PC-3 (cell line): ENCODE results near the gene CIBAR2. TPM values are rescaled to one million over a fixed set of nuclear protein-coding genes. Genes with fewer than 3 reads are reported as not detected.

Experiments used
- ATAC-seq: fragments of 200-7000 bp; cut with Tn5 transposase; 2 replicates; pipeline ENCODE4 v1.9.1; 2020; ENCODE audit warnings: mild to moderate bottlenecking, moderate library complexity
- BruUV-seq: library from RNA; stranded (reverse); fragments of 400-500 nt; replicated peaks from 2 replicates; lab custom pipeline; 2021; lab: Mats Ljungman, UMichigan
- CTCF ChIA-PET: fragments of 300-600 bp; sonication (Branson Sonifier 250); formaldehyde crosslinking; loops from one replicate; lab custom pipeline; 2022; ENCODE audit warnings: antibody characterized with exemption; lab: Charles Lee
- POLR2A ChIA-PET: fragments of 300-600 bp; sonication (Branson Sonifier 250); formaldehyde crosslinking; loops from one replicate; lab custom pipeline; 2022; ENCODE audit warnings: antibody characterized with exemption; ENCODE audit not compliant: unreplicated experiment; lab: Charles Lee
- DNase-seq: peaks from one replicate; pipeline ENCODE4 v3.0.0-alpha.2; 2015
- H2AFZ ChIP-seq: fragments of 300-600 bp; sonication (generic); 2 replicates; pipeline ENCODE4 v1.6.0; 2016; ENCODE audit warnings: antibody characterized with exemption, low read length
- H3F3A ChIP-seq: fragments of 300-600 bp; sonication (generic); one replicate; pipeline ENCODE4 v1.6.0; 2017; ENCODE audit warnings: antibody characterized with exemption, low read length, control low read depth, mild to moderate bottlenecking; ENCODE audit not compliant: unreplicated experiment
- H3K27ac ChIP-seq: fragments of 300-600 bp; sonication (generic); 2 replicates; pipeline ENCODE4 v1.5.1; 2016; ENCODE audit warnings: mild to moderate bottlenecking, low read length
- H3K27me3 ChIP-seq: fragments of 300-600 bp; sonication (generic); 2 replicates; pipeline ENCODE4 v1.6.1; 2016; ENCODE audit warnings: low read length, mixed read lengths
- H3K36me3 ChIP-seq: fragments of 300-600 bp; sonication (generic); 2 replicates; pipeline ENCODE4 v1.6.1; 2016; ENCODE audit warnings: low read depth, mixed run types, low read length, mixed read lengths
- H3K4me1 ChIP-seq: fragments of 300-600 bp; sonication (generic); 2 replicates; pipeline ENCODE4 v1.5.1; 2016; ENCODE audit warnings: low read length; ENCODE audit not compliant: insufficient read depth
- H3K4me2 ChIP-seq: fragments of 300-600 bp; sonication (generic); 2 replicates; pipeline ENCODE4 v1.6.0; 2016; ENCODE audit warnings: low read length
- H3K4me3 ChIP-seq: fragments of 300-600 bp; sonication (generic); 2 replicates; pipeline ENCODE4 v1.5.1; 2016; ENCODE audit warnings: mild to moderate bottlenecking, low read length, mixed read lengths
- H3K79me2 ChIP-seq: fragments of 300-600 bp; sonication (generic); 2 replicates; pipeline ENCODE4 v1.6.1; 2017; ENCODE audit warnings: low read length, mixed read lengths
- H3K9ac ChIP-seq: fragments of 300-600 bp; sonication (generic); 2 replicates; pipeline ENCODE4 v1.6.0; 2016; ENCODE audit warnings: mild to moderate bottlenecking, low read length
- H3K9me2 ChIP-seq: fragments of 300-600 bp; sonication (generic); replicated peaks from 2 replicates; pipeline ENCODE4 v1.6.1; 2016; ENCODE audit warnings: mixed run types, low read length, mixed read lengths
- H3K9me3 ChIP-seq: fragments of 300-600 bp; sonication (generic); 2 replicates; pipeline ENCODE4 v1.6.1; 2016; ENCODE audit warnings: low read length, mixed read lengths
- H4K20me1 ChIP-seq: fragments of 300-600 bp; sonication (generic); 2 replicates; pipeline ENCODE4 v1.6.1; 2016; ENCODE audit warnings: low read length, mixed read lengths
- CTCF ChIP-seq: fragments of 300-600 bp; sonication (generic); conservative IDR thresholded peaks from 2 replicates; pipeline ENCODE4 v1.5.1; 2017; ENCODE audit warnings: antibody characterized with exemption, low read depth, mild to moderate bottlenecking, low read length
- EZH2 ChIP-seq: fragments of 300-600 bp; sonication (generic); IDR thresholded peaks from one replicate; pipeline ENCODE4 v1.6.1; 2017; ENCODE audit warnings: antibody characterized with exemption, mild to moderate bottlenecking, low read length; ENCODE audit not compliant: unreplicated experiment
- EZH2phosphoT487 ChIP-seq: fragments of 300-600 bp; sonication (generic); IDR thresholded peaks from 2 replicates; pipeline ENCODE4 v1.6.1; 2018; ENCODE audit warnings: mild to moderate bottlenecking, antibody characterized with exemption, low read length, borderline replicate concordance
- intact Hi-C: fragments of 100-400 bp; cut with micrococcal nuclease; formaldehyde crosslinking; loops from 2 replicates; pipeline ENCODE4 v1.9.0; 2023
- total RNA-seq: library from RNA; depleted of rRNA; stranded (reverse); fragments of >200 nt; gene quantifications from 2 replicates; pipeline ENCODE4 v1.2.3, GENCODE V29; 2014

Gene CIBAR2
- total RNA-seq, 1 experiment from 2014 or later, result not detected

- H3K79me2 ChIP-seq, result no peaks in the 10 kb centered on the region
- intact Hi-C loops, result no loop called here
- no peak overlapping the region for H3K9ac ChIP-seq
- H3K4me1 ChIP-seq, result peaks cover 4% of the 10 kb centered on the region; the same call in 1 of the 2 replicates
- no peak overlapping the region for H3K27ac ChIP-seq
- H4K20me1 ChIP-seq, result no peaks in the 10 kb centered on the region
- no peak for TF ChIP-seq EZH2
- TF ChIP-seq EZH2phosphoT487, result no peak
- TF ChIP-seq CTCF, result no peak
- ATAC-seq (peak; percentile 85), DNase-seq (peak; percentile 45)
- H3K27me3 ChIP-seq, result no peaks in the 10 kb centered on the region
- peak overlapping the region; percentile 83 for H3K4me2 ChIP-seq
- no peaks in the 10 kb centered on the region for H3F3A ChIP-seq
- no peaks in the 10 kb centered on the region for H3K9me3 ChIP-seq
- no peaks in the 10 kb centered on the region for H3K36me3 ChIP-seq
- H3K9me2 ChIP-seq, result no peaks in the 10 kb centered on the region
- BruUV-seq, result no TSS peak
- ChIA-PET CTCF (no interaction called here), POLR2A (interaction anchor here (0.6 kb wide), 1 partner anchor 14 kb away, joined by 16 read pairs; no protein-coding TSS in a partner anchor)
- peak overlapping the region; percentile 71 for H2AFZ ChIP-seq
- peak overlapping the region; percentile 52 for H3K4me3 ChIP-seq
These were observed 25.2 kb upstream of the CIBAR2 start for GRCh38 chr16:85137323-85138072.

- no peak for TF ChIP-seq CTCF
- no peak for TF ChIP-seq EZH2
- no peak for TF ChIP-seq EZH2phosphoT487
- POLR2A ChIA-PET, result no interaction called here
- no peak overlapping the region for H3K9ac ChIP-seq
- no peaks in the 10 kb centered on the region for H3K36me3 ChIP-seq
- ATAC-seq (peak; percentile 32), DNase-seq (no peak)
- H3K27me3 ChIP-seq, result no peaks in the 10 kb centered on the region
- intact Hi-C loops, result no loop called here
- no TSS peak for BruUV-seq
- H3K4me3 ChIP-seq, result peak overlapping the region; percentile 52
- H4K20me1 ChIP-seq, result no peaks in the 10 kb centered on the region
- peaks cover 4% of the 10 kb centered on the region; the same call in 1 of the 2 replicates for H3K4me1 ChIP-seq
- no peaks in the 10 kb centered on the region for H3K9me3 ChIP-seq
- no peaks in the 10 kb centered on the region for H3K9me2 ChIP-seq
- peak overlapping the region; percentile 83 for H3K4me2 ChIP-seq
- no peak overlapping the region for H3K27ac ChIP-seq
- no peaks in the 10 kb centered on the region for H3K79me2 ChIP-seq
- H3F3A ChIP-seq, result no peaks in the 10 kb centered on the region
- CTCF ChIA-PET, result no interaction called here
- peak overlapping the region; percentile 71 for H2AFZ ChIP-seq
These were observed 24.5 kb upstream of the CIBAR2 start for GRCh38 chr16:85136702-85137322.
